Psoas muscle (tissue), 8 donors: ENCODE data around the gene HDAC5. TPM values are rescaled to one million over a fixed set of nuclear protein-coding genes. Genes with fewer than 3 reads are reported as not detected.

ENCODE experiments used
- ATAC-seq, 4 donors: fragments of 200-7000 bp; cut with Tn5 transposase; one replicate each; pipeline ENCODE4 v1.9.1; 2020; ENCODE audit warnings: moderate library complexity in 3 of 4, mild to moderate bottlenecking in 2 of 4
- DNase-seq, 2 donors: peaks; one replicate each; pipeline ENCODE4 v3.0.0-alpha.2; 2020
- H3K27ac ChIP-seq: fragments of 200-600 bp; one replicate; pipeline ENCODE4 v1.8.0; 2022
- H3K27me3 ChIP-seq, 3 donors: fragments of 200-600 bp in 1 of 3; one replicate each; pipeline versions ENCODE4 v1.6.1 to v1.8.0; 2013 to 2022; ENCODE audit warnings: low read length in 2 of 3, mild to moderate bottlenecking in 2 of 3, moderate library complexity in 1 of 3; ENCODE audit not compliant: insufficient read depth in 3 of 3
- H3K36me3 ChIP-seq, 2 donors: fragments of 200-600 bp in 1 of 2; one replicate each; pipeline versions ENCODE4 v1.6.1 to v1.8.0; 2013 to 2022; ENCODE audit warnings: low read depth in 1 of 2, mild to moderate bottlenecking in 1 of 2, moderate library complexity in 1 of 2; ENCODE audit not compliant: insufficient read depth in 1 of 2
- H3K4me1 ChIP-seq: fragments of 200-600 bp; one replicate; pipeline ENCODE4 v1.8.0; 2022
- H3K4me3 ChIP-seq: fragments of 200-600 bp; one replicate; pipeline ENCODE4 v1.8.0; 2022; ENCODE audit warnings: mild to moderate bottlenecking
- H3K9me3 ChIP-seq: fragments of 200-600 bp; one replicate; pipeline ENCODE4 v1.8.0; 2022
- WGBS, 3 donors: extraction: QIAGEN DNeasy Blood & Tissue Kit; methylation state at CpG; one replicate each; pipeline versions ENCODE4 v1.1.6 to v1.1.7; 2013; 5-methylcytosine and 5-hydroxymethylcytosine counted together
- intact Hi-C, 2 donors: fragments of 100-400 bp; cut with DNase I; formaldehyde crosslinking; loops; one replicate each; pipeline versions ENCODE4 v1.11.0 to v1.14.2; 2022
- polyA plus RNA-seq, 3 donors: library from polyadenylated mRNA; stranded (reverse); fragments of 200-250 nt; gene quantifications; one replicate each; pipeline ENCODE4 v1.2.3, GENCODE V29; 2013
- total RNA-seq, 4 donors: library from RNA; stranded (reverse); fragmentation: NEBNext Ultra II Directional in 2 of 4; extraction: Animal tissue kit (Norgen Biotek cat#: 25700) in 2 of 4; gene quantifications; one replicate each; pipeline versions ENCODE4 v1.2.1 to v1.2.4, GENCODE V29; 2021 to 2023
- TF ChIP-seq, protein P1 (sequence below): fragments of 200-600 bp; IDR thresholded peaks from one replicate; pipeline ENCODE4 v1.8.0; 2022; ENCODE audit warnings: antibody characterized with exemption
- donor health status: healthy with polysubstance abuse.
- donor health status: DM: no; HTN: no; CAD: no; lungs with moderate emphysema.
- donor health status: Bipolar disorder and iron deficiency.
- donor health status: healthy.
- donor health status: DM: yes; HTN: yes; CAD: no.
- donor health status: DM: no; HTN: no; CAD: no.
- donor health status: DM: no; HTN: no; CAD: no.
- donor health status: DM: yes; HTN: yes; CAD: no.

HDAC5 gene
- total and polyA plus RNA-seq, 7 donors, result 8.8 to 75.6 (median 35.8) TPM

GRCh38 chr17:44065668-44066203 is 57.7 kb downstream of the HDAC5 start:
- no peaks in the 10 kb centered on the region for H3K27me3 ChIP-seq
- WGBS, 3 donors, result 0 to 4% (median 2%) methylated on average over 9 of the region's 9 CpGs
- peak overlapping the region; percentile 79 for H3K4me3 ChIP-seq
- TF ChIP-seq, protein P1, sequence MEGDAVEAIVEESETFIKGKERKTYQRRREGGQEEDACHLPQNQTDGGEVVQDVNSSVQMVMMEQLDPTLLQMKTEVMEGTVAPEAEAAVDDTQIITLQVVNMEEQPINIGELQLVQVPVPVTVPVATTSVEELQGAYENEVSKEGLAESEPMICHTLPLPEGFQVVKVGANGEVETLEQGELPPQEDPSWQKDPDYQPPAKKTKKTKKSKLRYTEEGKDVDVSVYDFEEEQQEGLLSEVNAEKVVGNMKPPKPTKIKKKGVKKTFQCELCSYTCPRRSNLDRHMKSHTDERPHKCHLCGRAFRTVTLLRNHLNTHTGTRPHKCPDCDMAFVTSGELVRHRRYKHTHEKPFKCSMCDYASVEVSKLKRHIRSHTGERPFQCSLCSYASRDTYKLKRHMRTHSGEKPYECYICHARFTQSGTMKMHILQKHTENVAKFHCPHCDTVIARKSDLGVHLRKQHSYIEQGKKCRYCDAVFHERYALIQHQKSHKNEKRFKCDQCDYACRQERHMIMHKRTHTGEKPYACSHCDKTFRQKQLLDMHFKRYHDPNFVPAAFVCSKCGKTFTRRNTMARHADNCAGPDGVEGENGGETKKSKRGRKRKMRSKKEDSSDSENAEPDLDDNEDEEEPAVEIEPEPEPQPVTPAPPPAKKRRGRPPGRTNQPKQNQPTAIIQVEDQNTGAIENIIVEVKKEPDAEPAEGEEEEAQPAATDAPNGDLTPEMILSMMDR, result no peak
- H3K36me3 ChIP-seq, result peaks cover 8 to 30% of the 10 kb centered on the region in 2 donors
- ATAC-seq (no peak), DNase-seq (no peak)
- peak overlapping the region; percentile 90 for H3K27ac ChIP-seq
- intact Hi-C loops, result no loop called here
- peaks cover 31% of the 10 kb centered on the region for H3K4me1 ChIP-seq
- H3K9me3 ChIP-seq, result no peaks in the 10 kb centered on the region

DNA sequence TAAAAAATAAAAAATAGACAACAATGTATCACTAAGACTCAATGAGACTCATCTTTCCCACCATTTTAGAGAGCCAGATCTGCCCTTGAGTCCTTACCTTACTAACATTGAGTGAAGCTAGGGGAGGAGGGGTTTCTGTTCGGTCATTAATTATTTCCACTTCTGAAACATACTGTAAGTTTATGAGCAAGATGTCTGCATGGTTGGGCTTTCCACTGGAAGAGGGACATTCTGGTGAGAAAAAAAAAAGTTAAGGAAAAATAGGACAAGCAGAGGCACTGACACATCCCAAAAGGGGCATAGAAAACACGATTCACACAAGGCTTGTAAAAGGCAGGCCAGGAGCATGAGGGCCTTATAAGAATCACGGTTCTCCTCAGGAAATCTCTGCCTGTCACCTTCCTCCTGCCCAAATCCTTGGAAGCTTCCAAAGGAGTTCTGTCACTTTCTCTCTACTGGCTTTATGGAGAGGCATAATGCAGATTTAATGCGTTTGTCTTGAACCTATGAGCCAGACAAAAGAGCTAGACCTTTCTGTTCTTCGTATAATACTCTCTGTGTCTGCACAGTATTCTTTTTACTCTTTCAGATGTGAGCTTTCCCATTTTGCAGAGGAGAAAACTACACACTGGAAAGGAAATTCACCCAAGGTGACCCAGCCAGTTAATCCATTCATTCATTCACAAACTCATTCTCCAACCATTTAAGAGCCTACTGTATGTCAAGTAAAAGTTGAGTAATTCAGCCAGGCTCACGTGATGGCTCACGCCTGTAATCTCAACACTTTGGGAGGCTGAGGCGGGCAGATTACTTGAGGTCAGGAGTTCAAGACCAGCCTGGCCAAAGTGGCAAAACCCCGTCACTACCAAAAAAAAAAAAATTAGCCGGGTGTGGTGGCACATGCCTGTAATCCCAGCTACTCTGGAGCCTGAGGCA is 59.5 kb downstream of the HDAC5 start:
- 58 to 73% (median 64%) methylated on average over 10 of the region's 10 CpGs for WGBS, 3 donors
- Histone ChIP-seq H3K27ac (no peak overlapping the region), H3K4me1 (peaks cover 35% of the 10 kb centered on the region), H3K36me3 (peaks cover 12 to 38% of the 10 kb centered on the region in 2 donors), H3K4me3 (no peak overlapping the region), H3K27me3 (no peaks in the 10 kb centered on the region), H3K9me3 (no peaks in the 10 kb centered on the region)
- intact Hi-C loops, result no loop called here
- no peak for ATAC-seq
- TF ChIP-seq, protein P1, result no peak
- DNase-seq, result no peak

GRCh38 chr17:44062871-44063270 is 60.6 kb downstream of the HDAC5 start:
- Histone ChIP-seq H3K36me3 (peaks cover 12 to 48% of the 10 kb centered on the region in 2 donors), H3K27me3 (no peaks in the 10 kb centered on the region), H3K4me1 (peaks cover 38% of the 10 kb centered on the region), H3K9me3 (no peaks in the 10 kb centered on the region), H3K27ac (no peak overlapping the region), H3K4me3 (no peak overlapping the region)
- TF ChIP-seq, protein P1, result no peak
- intact Hi-C loops, result no loop called here
- WGBS, 3 donors, result 86 to 93% (median 87%) methylated on average over 15 of the region's 15 CpGs
- ATAC-seq (no peak), DNase-seq (no peak)

DNA sequence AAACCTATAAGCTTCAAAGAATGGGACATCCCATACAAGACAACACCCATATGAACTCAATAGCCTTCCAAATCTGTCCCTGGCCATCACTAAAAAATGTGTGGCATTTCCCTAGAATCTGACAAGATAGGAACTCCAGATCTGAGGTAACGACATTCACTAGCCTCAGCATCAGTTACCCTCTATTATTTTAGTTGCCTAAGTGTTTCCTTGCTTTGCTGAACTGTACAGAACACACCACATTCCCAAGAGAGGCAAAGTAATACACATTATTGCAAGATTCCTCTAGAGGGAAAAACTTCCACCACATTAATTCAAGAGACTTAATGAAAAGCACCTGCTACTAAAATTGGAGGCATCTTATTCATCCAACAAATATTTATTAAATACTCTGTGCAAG is 62.0 kb downstream of the HDAC5 start:
- H3K27me3 ChIP-seq, result no peaks in the 10 kb centered on the region
- TF ChIP-seq, protein P1, result no peak
- no peak overlapping the region for H3K27ac ChIP-seq
- no peak for DNase-seq
- 68 to 71% (median 68%) methylated on average over 1 of the region's 1 CpG for WGBS, 3 donors
- no peak for ATAC-seq
- intact Hi-C loops, result no loop called here
- no peaks in the 10 kb centered on the region for H3K9me3 ChIP-seq
- peaks cover 12 to 59% of the 10 kb centered on the region in 2 donors for H3K36me3 ChIP-seq
- H3K4me1 ChIP-seq, result peaks cover 32% of the 10 kb centered on the region
- no peak overlapping the region for H3K4me3 ChIP-seq
